Measurements from ENCODE around the gene SRMS.

DNA sequence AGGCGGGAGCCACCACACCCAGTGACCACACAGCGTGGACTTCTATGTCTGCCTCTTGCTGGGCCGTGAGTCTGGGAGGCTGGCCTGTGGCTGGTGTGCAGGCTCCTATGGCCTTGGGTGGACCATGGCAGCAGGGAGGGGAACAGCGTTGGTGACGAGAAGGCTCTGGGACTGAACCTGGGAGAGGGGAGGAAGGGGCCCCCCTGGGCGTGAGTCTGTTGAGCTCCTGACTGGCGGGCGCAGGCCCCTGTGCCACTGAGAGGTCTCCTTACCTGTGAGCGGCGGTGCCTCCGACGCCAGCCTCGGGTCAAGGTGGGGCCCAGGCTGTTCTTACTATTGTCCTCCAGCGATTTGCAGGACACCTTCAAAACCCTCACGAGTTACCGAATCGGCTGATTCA lies 39.2 kb upstream of the SRMS start:
- TF ChIP-seq, protein P1, sequence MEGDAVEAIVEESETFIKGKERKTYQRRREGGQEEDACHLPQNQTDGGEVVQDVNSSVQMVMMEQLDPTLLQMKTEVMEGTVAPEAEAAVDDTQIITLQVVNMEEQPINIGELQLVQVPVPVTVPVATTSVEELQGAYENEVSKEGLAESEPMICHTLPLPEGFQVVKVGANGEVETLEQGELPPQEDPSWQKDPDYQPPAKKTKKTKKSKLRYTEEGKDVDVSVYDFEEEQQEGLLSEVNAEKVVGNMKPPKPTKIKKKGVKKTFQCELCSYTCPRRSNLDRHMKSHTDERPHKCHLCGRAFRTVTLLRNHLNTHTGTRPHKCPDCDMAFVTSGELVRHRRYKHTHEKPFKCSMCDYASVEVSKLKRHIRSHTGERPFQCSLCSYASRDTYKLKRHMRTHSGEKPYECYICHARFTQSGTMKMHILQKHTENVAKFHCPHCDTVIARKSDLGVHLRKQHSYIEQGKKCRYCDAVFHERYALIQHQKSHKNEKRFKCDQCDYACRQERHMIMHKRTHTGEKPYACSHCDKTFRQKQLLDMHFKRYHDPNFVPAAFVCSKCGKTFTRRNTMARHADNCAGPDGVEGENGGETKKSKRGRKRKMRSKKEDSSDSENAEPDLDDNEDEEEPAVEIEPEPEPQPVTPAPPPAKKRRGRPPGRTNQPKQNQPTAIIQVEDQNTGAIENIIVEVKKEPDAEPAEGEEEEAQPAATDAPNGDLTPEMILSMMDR (IDR thresholded peaks at IDR 0.05): no peak
- no peak for TF ChIP-seq POLR2A (IDR thresholded peaks at IDR 0.05)

Data from heart left ventricle (tissue), 13 donors.